ENCODE data around the gene GSTO1.

GSTO1 gene

GRCh38 chr10:104231784-104232612 is 22.7 kb upstream of the GSTO1 start, which contains the start of gene CFAP43 (continued):
- TF ChIP-seq, protein P1, sequence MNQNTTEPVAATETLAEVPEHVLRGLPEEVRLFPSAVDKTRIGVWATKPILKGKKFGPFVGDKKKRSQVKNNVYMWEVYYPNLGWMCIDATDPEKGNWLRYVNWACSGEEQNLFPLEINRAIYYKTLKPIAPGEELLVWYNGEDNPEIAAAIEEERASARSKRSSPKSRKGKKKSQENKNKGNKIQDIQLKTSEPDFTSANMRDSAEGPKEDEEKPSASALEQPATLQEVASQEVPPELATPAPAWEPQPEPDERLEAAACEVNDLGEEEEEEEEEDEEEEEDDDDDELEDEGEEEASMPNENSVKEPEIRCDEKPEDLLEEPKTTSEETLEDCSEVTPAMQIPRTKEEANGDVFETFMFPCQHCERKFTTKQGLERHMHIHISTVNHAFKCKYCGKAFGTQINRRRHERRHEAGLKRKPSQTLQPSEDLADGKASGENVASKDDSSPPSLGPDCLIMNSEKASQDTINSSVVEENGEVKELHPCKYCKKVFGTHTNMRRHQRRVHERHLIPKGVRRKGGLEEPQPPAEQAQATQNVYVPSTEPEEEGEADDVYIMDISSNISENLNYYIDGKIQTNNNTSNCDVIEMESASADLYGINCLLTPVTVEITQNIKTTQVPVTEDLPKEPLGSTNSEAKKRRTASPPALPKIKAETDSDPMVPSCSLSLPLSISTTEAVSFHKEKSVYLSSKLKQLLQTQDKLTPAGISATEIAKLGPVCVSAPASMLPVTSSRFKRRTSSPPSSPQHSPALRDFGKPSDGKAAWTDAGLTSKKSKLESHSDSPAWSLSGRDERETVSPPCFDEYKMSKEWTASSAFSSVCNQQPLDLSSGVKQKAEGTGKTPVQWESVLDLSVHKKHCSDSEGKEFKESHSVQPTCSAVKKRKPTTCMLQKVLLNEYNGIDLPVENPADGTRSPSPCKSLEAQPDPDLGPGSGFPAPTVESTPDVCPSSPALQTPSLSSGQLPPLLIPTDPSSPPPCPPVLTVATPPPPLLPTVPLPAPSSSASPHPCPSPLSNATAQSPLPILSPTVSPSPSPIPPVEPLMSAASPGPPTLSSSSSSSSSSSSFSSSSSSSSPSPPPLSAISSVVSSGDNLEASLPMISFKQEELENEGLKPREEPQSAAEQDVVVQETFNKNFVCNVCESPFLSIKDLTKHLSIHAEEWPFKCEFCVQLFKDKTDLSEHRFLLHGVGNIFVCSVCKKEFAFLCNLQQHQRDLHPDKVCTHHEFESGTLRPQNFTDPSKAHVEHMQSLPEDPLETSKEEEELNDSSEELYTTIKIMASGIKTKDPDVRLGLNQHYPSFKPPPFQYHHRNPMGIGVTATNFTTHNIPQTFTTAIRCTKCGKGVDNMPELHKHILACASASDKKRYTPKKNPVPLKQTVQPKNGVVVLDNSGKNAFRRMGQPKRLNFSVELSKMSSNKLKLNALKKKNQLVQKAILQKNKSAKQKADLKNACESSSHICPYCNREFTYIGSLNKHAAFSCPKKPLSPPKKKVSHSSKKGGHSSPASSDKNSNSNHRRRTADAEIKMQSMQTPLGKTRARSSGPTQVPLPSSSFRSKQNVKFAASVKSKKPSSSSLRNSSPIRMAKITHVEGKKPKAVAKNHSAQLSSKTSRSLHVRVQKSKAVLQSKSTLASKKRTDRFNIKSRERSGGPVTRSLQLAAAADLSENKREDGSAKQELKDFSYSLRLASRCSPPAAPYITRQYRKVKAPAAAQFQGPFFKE (tag by site-specific recombination; IDR thresholded peaks at IDR 0.05; ENCODE audit: borderline replicate concordance): no peak
- TF ChIP-seq ZNF398 (tag by site-specific recombination; IDR thresholded peaks at IDR 0.05) (peak; percentile 79), ZNF549 (tag by site-specific recombination; IDR thresholded peaks at IDR 0.05) (no peak), ZNF660 (tag by site-specific recombination; IDR thresholded peaks at IDR 0.05) (peak; percentile 64; the same call in 1 of the 2 replicates), ZNF521 (tag by site-specific recombination; IDR thresholded peaks at IDR 0.05) (no peak), ZNF791 (tag by site-specific recombination; IDR thresholded peaks at IDR 0.05) (no peak), ZNF626 (tag by site-specific recombination; IDR thresholded peaks at IDR 0.05) (no peak), PRDM4 (tag by site-specific recombination; IDR thresholded peaks at IDR 0.05) (no peak; the same call in 1 of the 2 replicates), ZNF2 (tag by site-specific recombination; IDR thresholded peaks at IDR 0.05) (peak; percentile 79; the same call in 1 of the 2 replicates), KLF9 (tag by site-specific recombination; IDR thresholded peaks at IDR 0.05; ENCODE audit: low read depth) (peak; percentile 67), ZNF768 (tag by site-specific recombination; IDR thresholded peaks at IDR 0.05) (no peak), ZNF501 (tag by site-specific recombination; IDR thresholded peaks at IDR 0.05) (no peak; the same call in none of the 2 replicates), ZSCAN4 (tag by site-specific recombination; IDR thresholded peaks at IDR 0.05) (no peak), ZNF585B (tag by site-specific recombination; IDR thresholded peaks at IDR 0.05) (0 out of 2 replicates have a peak, but pooled peaks have one; percentile 14), ZNF341 (tag by site-specific recombination; IDR thresholded peaks at IDR 0.05; ENCODE audit: low read depth) (peak; percentile 94), GFI1B (tag by site-specific recombination; IDR thresholded peaks at IDR 0.05) (no peak), ZEB2 (tag by site-specific recombination; IDR thresholded peaks at IDR 0.05) (0 out of 2 replicates have a peak, but pooled peaks have one; percentile 83)
- TF ChIP-seq, protein P2, sequence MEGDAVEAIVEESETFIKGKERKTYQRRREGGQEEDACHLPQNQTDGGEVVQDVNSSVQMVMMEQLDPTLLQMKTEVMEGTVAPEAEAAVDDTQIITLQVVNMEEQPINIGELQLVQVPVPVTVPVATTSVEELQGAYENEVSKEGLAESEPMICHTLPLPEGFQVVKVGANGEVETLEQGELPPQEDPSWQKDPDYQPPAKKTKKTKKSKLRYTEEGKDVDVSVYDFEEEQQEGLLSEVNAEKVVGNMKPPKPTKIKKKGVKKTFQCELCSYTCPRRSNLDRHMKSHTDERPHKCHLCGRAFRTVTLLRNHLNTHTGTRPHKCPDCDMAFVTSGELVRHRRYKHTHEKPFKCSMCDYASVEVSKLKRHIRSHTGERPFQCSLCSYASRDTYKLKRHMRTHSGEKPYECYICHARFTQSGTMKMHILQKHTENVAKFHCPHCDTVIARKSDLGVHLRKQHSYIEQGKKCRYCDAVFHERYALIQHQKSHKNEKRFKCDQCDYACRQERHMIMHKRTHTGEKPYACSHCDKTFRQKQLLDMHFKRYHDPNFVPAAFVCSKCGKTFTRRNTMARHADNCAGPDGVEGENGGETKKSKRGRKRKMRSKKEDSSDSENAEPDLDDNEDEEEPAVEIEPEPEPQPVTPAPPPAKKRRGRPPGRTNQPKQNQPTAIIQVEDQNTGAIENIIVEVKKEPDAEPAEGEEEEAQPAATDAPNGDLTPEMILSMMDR (tag by site-specific recombination; IDR thresholded peaks at IDR 0.05): no peak; the same call in none of the 2 replicates
- TF ChIP-seq, protein P3, sequence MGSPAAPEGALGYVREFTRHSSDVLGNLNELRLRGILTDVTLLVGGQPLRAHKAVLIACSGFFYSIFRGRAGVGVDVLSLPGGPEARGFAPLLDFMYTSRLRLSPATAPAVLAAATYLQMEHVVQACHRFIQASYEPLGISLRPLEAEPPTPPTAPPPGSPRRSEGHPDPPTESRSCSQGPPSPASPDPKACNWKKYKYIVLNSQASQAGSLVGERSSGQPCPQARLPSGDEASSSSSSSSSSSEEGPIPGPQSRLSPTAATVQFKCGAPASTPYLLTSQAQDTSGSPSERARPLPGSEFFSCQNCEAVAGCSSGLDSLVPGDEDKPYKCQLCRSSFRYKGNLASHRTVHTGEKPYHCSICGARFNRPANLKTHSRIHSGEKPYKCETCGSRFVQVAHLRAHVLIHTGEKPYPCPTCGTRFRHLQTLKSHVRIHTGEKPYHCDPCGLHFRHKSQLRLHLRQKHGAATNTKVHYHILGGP (tag by site-specific recombination; IDR thresholded peaks at IDR 0.05): no peak
- TF ChIP-seq, protein P4, sequence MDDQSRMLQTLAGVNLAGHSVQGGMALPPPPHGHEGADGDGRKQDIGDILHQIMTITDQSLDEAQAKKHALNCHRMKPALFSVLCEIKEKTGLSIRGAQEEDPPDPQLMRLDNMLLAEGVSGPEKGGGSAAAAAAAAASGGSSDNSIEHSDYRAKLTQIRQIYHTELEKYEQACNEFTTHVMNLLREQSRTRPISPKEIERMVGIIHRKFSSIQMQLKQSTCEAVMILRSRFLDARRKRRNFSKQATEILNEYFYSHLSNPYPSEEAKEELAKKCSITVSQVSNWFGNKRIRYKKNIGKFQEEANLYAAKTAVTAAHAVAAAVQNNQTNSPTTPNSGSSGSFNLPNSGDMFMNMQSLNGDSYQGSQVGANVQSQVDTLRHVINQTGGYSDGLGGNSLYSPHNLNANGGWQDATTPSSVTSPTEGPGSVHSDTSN (CRISPR knock-in tag; IDR thresholded peaks at IDR 0.05): peak; percentile 90
